SK-N-MC (cell line): ENCODE results near the gene VAMP7.

ENCODE experiments used
- EZH2 ChIP-seq: fragments of 200-600 bp; sonication (generic); IDR thresholded peaks from one replicate; pipeline ENCODE4 v1.6.1; 2017; ENCODE audit warnings: antibody characterized with exemption
- FOXP2 ChIP-seq: optimal IDR thresholded peaks from 2 replicates; pipeline ENCODE3; 2011; ENCODE audit warnings: mild to moderate bottlenecking, moderate library complexity; ENCODE audit not compliant: insufficient read depth; ENCODE audit errors: extremely low read length, control extremely low read depth
- POLR2AphosphoS5 ChIP-seq: IDR thresholded peaks from 2 replicates; pipeline ENCODE4 v1.6.1; 2012; ENCODE audit warnings: mild to moderate bottlenecking, low read depth, low read length, borderline replicate concordance

GRCh38 chrX:155864655-155865054 is 16.5 kb upstream of the VAMP7 start:
- TF ChIP-seq EZH2 (no peak), FOXP2 (no peak), POLR2AphosphoS5 (no peak)
